Psoas muscle (tissue), 8 donors: ENCODE measurements around the gene MGRN1. TPM values are rescaled to one million over a fixed set of nuclear protein-coding genes. Genes with fewer than 3 reads are reported as not detected.
A peak's percentile ranks its signal among the peaks of the same experiment; 100 is the strongest.

Experiments used
- ATAC-seq, 4 donors: fragments of 200-7000 bp; cut with Tn5 transposase; one replicate each; pipeline ENCODE4 v1.9.1; 2020; ENCODE audit warnings: moderate library complexity in 3 of 4, mild to moderate bottlenecking in 2 of 4
- DNase-seq, 2 donors: peaks; one replicate each; pipeline ENCODE4 v3.0.0-alpha.2; 2020
- H3K27ac ChIP-seq: fragments of 200-600 bp; one replicate; pipeline ENCODE4 v1.8.0; 2022
- H3K27me3 ChIP-seq, 3 donors: fragments of 200-600 bp in 1 of 3; one replicate each; pipeline versions ENCODE4 v1.6.1 to v1.8.0; 2013 to 2022; ENCODE audit warnings: low read length in 2 of 3, mild to moderate bottlenecking in 2 of 3, moderate library complexity in 1 of 3; ENCODE audit not compliant: insufficient read depth in 3 of 3
- H3K36me3 ChIP-seq, 2 donors: fragments of 200-600 bp in 1 of 2; one replicate each; pipeline versions ENCODE4 v1.6.1 to v1.8.0; 2013 to 2022; ENCODE audit warnings: low read depth in 1 of 2, mild to moderate bottlenecking in 1 of 2, moderate library complexity in 1 of 2; ENCODE audit not compliant: insufficient read depth in 1 of 2
- H3K4me1 ChIP-seq: fragments of 200-600 bp; one replicate; pipeline ENCODE4 v1.8.0; 2022
- H3K4me3 ChIP-seq: fragments of 200-600 bp; one replicate; pipeline ENCODE4 v1.8.0; 2022; ENCODE audit warnings: mild to moderate bottlenecking
- H3K9me3 ChIP-seq: fragments of 200-600 bp; one replicate; pipeline ENCODE4 v1.8.0; 2022
- CTCF ChIP-seq: fragments of 200-600 bp; IDR thresholded peaks from one replicate; pipeline ENCODE4 v1.8.0; 2022; ENCODE audit warnings: antibody characterized with exemption
- WGBS, 3 donors: extraction: QIAGEN DNeasy Blood & Tissue Kit; methylation state at CpG; one replicate each; pipeline versions ENCODE4 v1.1.6 to v1.1.7; 2013; 5-methylcytosine and 5-hydroxymethylcytosine counted together
- intact Hi-C, 2 donors: fragments of 100-400 bp; cut with DNase I; formaldehyde crosslinking; loops; one replicate each; pipeline versions ENCODE4 v1.11.0 to v1.14.2; 2022
- polyA plus RNA-seq, 3 donors: library from polyadenylated mRNA; stranded (reverse); fragments of 200-250 nt; gene quantifications; one replicate each; pipeline ENCODE4 v1.2.3, GENCODE V29; 2013
- total RNA-seq, 4 donors: library from RNA; stranded (reverse); fragmentation: NEBNext Ultra II Directional in 2 of 4; extraction: Animal tissue kit (Norgen Biotek cat#: 25700) in 2 of 4; gene quantifications; one replicate each; pipeline versions ENCODE4 v1.2.1 to v1.2.4, GENCODE V29; 2021 to 2023
- donor health status: healthy with polysubstance abuse.
- donor health status: DM: no; HTN: no; CAD: no; lungs with moderate emphysema.
- donor health status: Bipolar disorder and iron deficiency.
- donor health status: healthy.
- donor health status: DM: yes; HTN: yes; CAD: no.
- donor health status: DM: no; HTN: no; CAD: no.
- donor health status: DM: no; HTN: no; CAD: no.
- donor health status: DM: yes; HTN: yes; CAD: no.

MGRN1 gene
- total and polyA plus RNA-seq, 7 donors: 20.2 to 63.1 (median 44.2) TPM

GRCh38 chr16:4724661-4725270 is 100.1 kb downstream of the MGRN1 start:
- peak in 1 of 2 donors; percentile 4 for DNase-seq
- Histone ChIP-seq H3K36me3 (peaks cover 4 to 67% of the 10 kb centered on the region in 2 donors), H3K27me3 (no peaks in the 10 kb centered on the region), H3K4me3 (no peak overlapping the region), H3K4me1 (no peaks in the 10 kb centered on the region), H3K9me3 (no peaks in the 10 kb centered on the region), H3K27ac (no peak overlapping the region)
- intact Hi-C loops: no loop called here
- 54 to 68% (median 55%) methylated on average over 11 of the region's 11 CpGs for WGBS, 3 donors
- TF ChIP-seq CTCF: no peak
- ATAC-seq: peak in 1 of 4 donors; percentile 27

- Histone ChIP-seq H3K36me3 (peaks cover 6 to 82% of the 10 kb centered on the region in 2 donors), H3K27me3 (no peaks in the 10 kb centered on the region), H3K4me1 (no peaks in the 10 kb centered on the region), H3K27ac (no peak overlapping the region), H3K4me3 (no peak overlapping the region), H3K9me3 (no peaks in the 10 kb centered on the region)
- 88 to 95% (median 90%) methylated on average over 18 of the region's 18 CpGs for WGBS, 3 donors
- DNase-seq (peak in 1 of 2 donors; percentile 40), ATAC-seq (peak in 1 of 4 donors; percentile 36)
- TF ChIP-seq CTCF: no peak
- intact Hi-C loops: loop anchor here in 1 of 2 donors (1.0 kb wide), 1 partner anchor 20 kb away; no protein-coding TSS in a partner anchor
Measured at GRCh38 chr16:4726616-4727015, 102.0 kb downstream of the MGRN1 start.

GRCh38 chr16:4728676-4729075 is 104.0 kb downstream of the MGRN1 start:
- ATAC-seq (no peak), DNase-seq (peak in 1 of 2 donors; percentile 29)
- H3K27ac ChIP-seq: no peak overlapping the region
- H3K36me3 ChIP-seq: peaks cover 6 to 79% of the 10 kb centered on the region in 2 donors
- H3K9me3 ChIP-seq: no peaks in the 10 kb centered on the region
- TF ChIP-seq CTCF: no peak
- H3K4me3 ChIP-seq: no peak overlapping the region
- WGBS, 3 donors: 91 to 94% (median 92%) methylated on average over 8 of the region's 8 CpGs
- H3K4me1 ChIP-seq: no peaks in the 10 kb centered on the region
- intact Hi-C loops: no loop called here
- H3K27me3 ChIP-seq: no peaks in the 10 kb centered on the region

GRCh38 chr16:4729876-4730275 is 105.2 kb downstream of the MGRN1 start:
- DNase-seq (peak in 1 of 2 donors; percentile 26), ATAC-seq (no peak)
- no peaks in the 10 kb centered on the region for H3K27me3 ChIP-seq
- H3K4me1 ChIP-seq: no peaks in the 10 kb centered on the region
- H3K27ac ChIP-seq: no peak overlapping the region
- no peaks in the 10 kb centered on the region for H3K9me3 ChIP-seq
- H3K36me3 ChIP-seq: peaks cover 6 to 67% of the 10 kb centered on the region in 2 donors
- no peak overlapping the region for H3K4me3 ChIP-seq
- no peak for TF ChIP-seq CTCF
- intact Hi-C loops: no loop called here
- WGBS, 3 donors: 92 to 93% (median 92%) methylated on average over 15 of the region's 15 CpGs
